ENCODE measurements around the gene LRRC56. TPM values are rescaled to one million over a fixed set of nuclear protein-coding genes. Genes with fewer than 3 reads are reported as not detected.
A peak's percentile ranks its signal among the peaks of the same experiment; 100 is the strongest.

The LRRC56 gene
- total and polyA plus RNA-seq, 2 donors from 2014 or later = 1.2 to 7.7 TPM

GRCh38 chr11:555227-555779, 18.0 kb downstream of the LRRC56 start:
- Histone ChIP-seq H3K4me3 (ENCODE audit: low read length in 3 of 3) (no peak overlapping the region), H3K9me3 (ENCODE audit: control insufficient read depth in 2 of 3, insufficient read depth in 1 of 3, low read length in 3 of 3) (no peaks in the 10 kb centered on the region), H3K9ac (ENCODE audit: low read length in 3 of 3) (no peak overlapping the region), H3K27ac (ENCODE audit: low read depth in 2 of 2, low read length in 2 of 2) (no peak overlapping the region), H3K27me3 (ENCODE audit: control insufficient read depth, insufficient read depth, low read length) (no peaks in the 10 kb centered on the region), H3K36me3 (ENCODE audit: control insufficient read depth in 2 of 3, insufficient read depth in 3 of 3, low read length in 3 of 3) (no peaks in the 10 kb centered on the region), H3K4me1 (ENCODE audit: control insufficient read depth in 2 of 3, insufficient read depth in 2 of 3, low read depth in 1 of 3, low read length in 3 of 3) (peaks cover 0 to 18% (median 8%) of the 10 kb centered on the region in 3 donors)
- intact Hi-C loops (cut with DNase I) = loop anchor here (10.0 kb wide), 1 partner anchor 169 kb away; no protein-coding TSS in a partner anchor
- no peak for TF ChIP-seq CTCF (IDR thresholded peaks at IDR 0.05; ENCODE audit: borderline replicate concordance, extremely low read depth, insufficient read depth)
- DNase-seq = peak in 1 of 5 donors; percentile 83
- no peak for FAIRE-seq

GRCh38 chr11:555780-556661, 18.7 kb downstream of the LRRC56 start:
- peak in 2 of 5 donors; percentile 68 to 85 for DNase-seq
- Histone ChIP-seq H3K27ac (ENCODE audit: low read depth in 2 of 2, low read length in 2 of 2) (no peak overlapping the region), H3K36me3 (ENCODE audit: control insufficient read depth in 2 of 3, insufficient read depth in 3 of 3, low read length in 3 of 3) (no peaks in the 10 kb centered on the region), H3K4me3 (ENCODE audit: low read length in 3 of 3) (no peak overlapping the region), H3K9ac (ENCODE audit: low read length in 3 of 3) (no peak overlapping the region), H3K9me3 (ENCODE audit: control insufficient read depth in 2 of 3, insufficient read depth in 1 of 3, low read length in 3 of 3) (no peaks in the 10 kb centered on the region), H3K4me1 (ENCODE audit: control insufficient read depth in 2 of 3, insufficient read depth in 2 of 3, low read depth in 1 of 3, low read length in 3 of 3) (peaks cover 0 to 18% (median 8%) of the 10 kb centered on the region in 3 donors), H3K27me3 (ENCODE audit: control insufficient read depth, insufficient read depth, low read length) (no peaks in the 10 kb centered on the region)
- no peak for TF ChIP-seq CTCF (IDR thresholded peaks at IDR 0.05; ENCODE audit: borderline replicate concordance, extremely low read depth, insufficient read depth)
- intact Hi-C loops (cut with DNase I) = loop anchor here (10.0 kb wide), 1 partner anchor 169 kb away; no protein-coding TSS in a partner anchor
- FAIRE-seq = no peak

- Histone ChIP-seq H3K4me1 (ENCODE audit: control insufficient read depth in 2 of 3, insufficient read depth in 2 of 3, low read depth in 1 of 3, low read length in 3 of 3) (peaks cover 0 to 22% (median 8%) of the 10 kb centered on the region in 3 donors), H3K36me3 (ENCODE audit: control insufficient read depth in 2 of 3, insufficient read depth in 3 of 3, low read length in 3 of 3) (no peaks in the 10 kb centered on the region), H3K27me3 (ENCODE audit: control insufficient read depth, insufficient read depth, low read length) (no peaks in the 10 kb centered on the region), H3K9me3 (ENCODE audit: control insufficient read depth in 2 of 3, insufficient read depth in 1 of 3, low read length in 3 of 3) (no peaks in the 10 kb centered on the region), H3K27ac (ENCODE audit: low read depth in 2 of 2, low read length in 2 of 2) (no peak overlapping the region), H3K4me3 (ENCODE audit: low read length in 3 of 3) (no peak overlapping the region), H3K9ac (ENCODE audit: low read length in 3 of 3) (no peak overlapping the region)
- intact Hi-C loops (cut with DNase I) = loop anchor here (10.0 kb wide), 1 partner anchor 168 kb away; no protein-coding TSS in a partner anchor
- TF ChIP-seq CTCF (IDR thresholded peaks at IDR 0.05; ENCODE audit: borderline replicate concordance, extremely low read depth, insufficient read depth) = no peak
- DNase-seq (peak in 1 of 5 donors; percentile 67), FAIRE-seq (no peak)
Measured at GRCh38 chr11:556662-557256, 19.4 kb downstream of the LRRC56 start.
